H1 (cell line): ENCODE data around the gene EXO1. TPM values are rescaled to one million over a fixed set of nuclear protein-coding genes. Genes with fewer than 3 reads are reported as not detected.

Experiments used
- CHD2 ChIP-seq: IDR thresholded peaks from 2 replicates; pipeline ENCODE4 v1.6.1; 2012; ENCODE audit warnings: low read length, improper control_type of control experiment
- CHD7 ChIP-seq: fragments of 300-600 bp; sonication (generic); IDR thresholded peaks from 2 replicates; pipeline ENCODE4 v1.7.1; 2012; ENCODE audit warnings: low read length, moderate library complexity, mild to moderate bottlenecking, inconsistent platforms; ENCODE audit not compliant: insufficient replicate concordance
- CTCF ChIP-seq, 3 experiments: IDR thresholded peaks; 1 replicate in 2 of 3; 2 replicates in 1 of 3; pipeline versions ENCODE4 v1.5.1 to v1.6.1; 2011; ENCODE audit warnings: low read length in 3 of 3, mild to moderate bottlenecking in 3 of 3, inconsistent platforms in 2 of 3, low read depth in 1 of 3, moderate library complexity in 1 of 3; ENCODE audit not compliant: insufficient read depth in 1 of 3; ENCODE audit errors: control extremely low read depth in 1 of 3
- FOSL1 ChIP-seq: IDR thresholded peaks from 2 replicates; pipeline ENCODE4 v1.6.1; 2011; ENCODE audit warnings: mild to moderate bottlenecking, low read depth, low read length, moderate library complexity; ENCODE audit not compliant: insufficient read depth
- HDAC6 ChIP-seq: IDR thresholded peaks from one replicate; pipeline ENCODE4 v1.7.1; 2012; ENCODE audit warnings: low read depth, mild to moderate bottlenecking, inconsistent platforms, low read length, moderate library complexity
- PHF8 ChIP-seq: fragments of 200-600 bp; sonication (generic); conservative IDR thresholded peaks from 2 replicates; pipeline ENCODE4 v1.7.1; 2012; ENCODE audit warnings: low read depth, mild to moderate bottlenecking, inconsistent platforms, low read length, moderate library complexity
- SRF ChIP-seq: IDR thresholded peaks from 2 replicates; pipeline ENCODE4 v1.6.1; 2011; ENCODE audit warnings: mild to moderate bottlenecking, low read depth, low read length, moderate library complexity
- ZNF274 ChIP-seq: IDR thresholded peaks from 2 replicates; pipeline ENCODE4 v1.7.0; 2012; ENCODE audit warnings: low read length, borderline replicate concordance; ENCODE audit errors: extremely low read depth
- polyA plus RNA-seq, 7 experiments: library from polyadenylated mRNA; depleted of rRNA in 3 of 7; stranded (reverse) in 5 of 7; unstranded in 2 of 7; fragments of >200 nt in 5 of 7; fragments of 200-250 nt in 2 of 7; gene quantifications; 1 replicate in 5 of 7; 2 replicates in 1 of 7; 4 replicates in 1 of 7; pipeline versions ENCODE4 v1.2.1 to v1.2.3, GENCODE V29; 2011 to 2013; ENCODE audit warnings: missing spikeins in 2 of 7, mixed read lengths in 2 of 7
- total RNA-seq: library from RNA; stranded (reverse); fragmentation: NEBNext Ultra II Directional; extraction: Animal tissue kit (Norgen Biotek cat#: 25700); gene quantifications from 2 replicates; pipeline ENCODE4 v1.2.1, GENCODE V29; 2021

The EXO1 gene
- total and polyA plus RNA-seq, 2 of the 8 experiments (the other 6 are each of a cell fraction or from before 2014, with no cell fraction given) = 9.2 to 43.0 TPM

GRCh38 chr1:241932845-241933244 is 84.8 kb downstream of the EXO1 start (continued):
- TF ChIP-seq CHD7 = no peak
- TF ChIP-seq PHF8 = no peak
- no peak for TF ChIP-seq HDAC6
- no peak for TF ChIP-seq CTCF (IDR thresholded peaks at IDR 0.05; ENCODE audit: control extremely low read depth in 1 of 3, insufficient read depth in 1 of 3, low read depth in 1 of 3, low read length in 3 of 3)
- no peak for TF ChIP-seq ZNF274
- no peak for TF ChIP-seq CHD2
- no peak for TF ChIP-seq SRF
- TF ChIP-seq FOSL1 = no peak
